NCI-H510A (cell line): ENCODE data around the gene RIT1.

ENCODE experiments used
- DNase-seq: peaks from one replicate; lab custom pipeline; 2025; lab: John Stamatoyannopoulos, UW

RIT1 gene

DNA sequence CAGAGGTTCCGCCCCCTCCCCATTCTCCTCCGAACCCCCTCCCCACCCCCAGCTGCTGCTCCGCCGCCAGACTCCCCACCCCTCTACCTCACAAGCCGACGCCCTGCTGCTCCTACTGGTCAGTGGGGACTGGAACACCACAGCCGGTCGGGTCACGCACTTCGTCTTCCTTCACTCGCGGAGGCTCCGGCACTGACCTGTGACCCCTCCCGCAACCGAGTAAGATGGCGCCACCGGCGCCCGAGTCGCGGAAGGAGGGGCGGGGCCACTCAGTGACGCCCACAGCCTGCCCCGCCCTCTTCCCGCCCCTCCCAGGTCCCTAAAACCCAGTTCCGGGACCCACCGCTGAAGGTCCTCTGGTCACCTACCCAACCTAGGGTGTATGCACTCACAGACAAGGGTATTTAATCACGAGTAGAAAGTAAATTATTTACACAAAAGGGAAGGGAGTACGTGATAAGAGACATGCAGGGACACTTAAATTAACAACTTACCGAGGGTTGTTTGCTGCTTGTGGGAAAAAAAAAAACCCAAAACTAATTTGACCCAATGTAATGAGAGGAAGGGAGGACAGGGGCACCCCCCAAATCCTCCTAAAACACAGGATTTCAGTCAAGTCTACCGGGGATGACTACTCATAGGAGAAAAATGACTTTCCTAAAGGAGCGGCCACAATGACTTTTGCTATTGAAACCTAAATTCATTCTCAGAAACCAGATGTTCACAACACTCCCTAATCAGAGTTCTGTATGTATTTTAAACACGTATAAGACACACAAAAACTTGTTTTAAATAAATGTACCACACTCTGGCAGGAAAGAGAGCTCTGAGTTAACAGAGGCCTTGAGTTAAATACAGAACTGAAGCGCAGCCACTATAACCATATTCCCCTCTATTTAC, at the start of gene RIT1:
RIT1 (minus strand) TSS at position 194 of the 900 bp plus-strand sequence. CDS start 588 bp downstream, outside the sequence.
- DNase-seq: peak; percentile 57

- no peak for DNase-seq
Measured at GRCh38 chr1:155960081-155960745, 49.1 kb upstream of the RIT1 start.

DNA sequence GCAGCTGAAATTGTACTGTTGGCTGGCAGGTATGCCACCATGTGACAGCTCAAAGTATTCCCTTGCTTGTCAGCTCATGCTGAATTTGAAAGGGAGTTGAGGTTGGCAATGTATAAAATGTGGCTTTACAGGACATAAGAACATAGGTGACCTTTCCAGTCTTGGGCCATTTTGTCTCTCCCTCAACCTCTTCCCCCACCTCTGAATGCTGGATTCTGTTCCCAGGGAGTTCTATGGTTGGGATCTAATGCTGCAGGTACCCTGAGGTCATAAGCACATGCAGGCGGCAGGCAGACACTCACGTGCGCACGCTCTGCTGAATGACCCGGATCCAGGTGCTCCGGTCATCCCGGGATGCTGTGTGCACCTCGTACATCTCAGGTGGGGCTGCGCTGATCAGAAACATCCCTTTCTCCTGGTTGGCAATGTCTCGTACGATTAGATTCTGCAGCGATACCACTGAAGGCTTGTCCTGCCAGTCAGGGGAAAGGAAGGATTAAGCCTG, 46.3 kb upstream of the RIT1 start:
- DNase-seq: no peak

DNA sequence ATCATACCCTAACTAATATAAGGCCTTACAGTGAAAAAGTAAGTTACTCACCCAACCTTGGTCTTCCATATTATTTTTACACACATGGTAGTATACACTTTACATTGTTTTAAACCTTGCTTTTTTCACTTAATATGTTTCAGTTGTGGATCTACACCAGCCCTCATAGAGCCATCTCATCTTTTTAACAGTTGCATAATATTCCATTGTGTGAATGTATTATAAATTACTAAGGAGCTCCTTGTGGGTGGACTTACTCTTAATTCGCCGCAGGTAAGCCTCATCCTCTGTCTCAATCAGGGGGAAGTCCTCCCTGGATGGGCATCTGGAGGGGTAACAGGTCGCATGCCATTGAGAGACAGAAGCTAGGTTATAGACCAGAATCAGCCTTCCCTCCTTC, 43.5 kb upstream of the RIT1 start:
- DNase-seq: no peak

DNA sequence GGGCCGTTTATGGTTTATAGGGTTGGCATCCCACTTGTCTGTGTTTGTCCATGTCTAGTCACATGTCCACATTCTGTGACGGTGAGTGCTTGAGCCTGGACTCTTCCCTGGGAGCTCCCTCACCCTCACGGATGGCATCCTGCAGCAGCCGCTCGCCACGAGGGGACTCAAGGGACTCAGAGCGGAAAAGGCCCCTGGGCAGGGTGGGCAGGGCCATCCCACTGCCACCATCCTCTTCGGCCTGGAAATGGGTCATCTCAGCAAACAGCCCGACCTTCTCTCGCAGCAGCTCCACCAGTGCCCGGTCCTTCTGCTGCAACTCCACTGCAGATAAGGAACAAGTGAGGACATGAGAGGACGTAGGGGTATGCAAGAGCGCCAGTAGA, 41.3 kb upstream of the RIT1 start:
- DNase-seq: no peak

DNA sequence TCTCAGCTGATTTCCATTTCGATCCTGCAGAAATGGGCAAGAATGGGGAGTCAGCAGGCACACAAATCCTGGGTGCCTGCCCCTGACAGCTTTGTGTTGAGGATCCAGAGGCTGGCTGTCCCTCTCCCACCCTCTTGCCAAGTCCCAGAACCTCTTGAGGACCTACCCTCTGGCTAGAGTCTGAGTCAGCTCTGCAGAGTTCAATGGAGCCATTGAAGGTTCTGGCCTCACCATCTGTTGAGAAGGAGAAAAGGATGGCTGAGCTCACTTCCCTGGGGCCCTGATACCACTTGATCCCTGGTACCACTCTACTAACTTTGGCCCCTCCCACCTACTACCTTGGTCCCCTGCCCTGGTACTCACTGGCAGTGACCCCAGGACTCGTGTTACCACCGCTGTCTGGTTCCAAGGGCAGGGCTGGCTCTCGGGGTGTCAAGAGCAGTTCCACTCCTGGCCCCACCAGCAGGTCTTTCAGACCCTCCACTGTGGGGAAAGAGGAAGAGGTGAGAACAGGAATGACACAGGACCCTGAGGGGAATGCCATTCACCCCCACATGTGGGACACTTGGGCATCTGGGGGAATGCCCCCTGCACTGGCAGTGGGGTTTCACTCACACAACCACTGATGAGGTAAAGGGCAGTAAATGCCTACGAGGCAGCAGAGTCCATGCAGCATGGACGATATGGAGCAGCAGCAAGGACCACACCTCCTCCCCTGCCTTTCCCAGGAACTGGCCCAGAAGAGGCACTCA, 40.8 kb upstream of the RIT1 start:
- no peak for DNase-seq

DNA sequence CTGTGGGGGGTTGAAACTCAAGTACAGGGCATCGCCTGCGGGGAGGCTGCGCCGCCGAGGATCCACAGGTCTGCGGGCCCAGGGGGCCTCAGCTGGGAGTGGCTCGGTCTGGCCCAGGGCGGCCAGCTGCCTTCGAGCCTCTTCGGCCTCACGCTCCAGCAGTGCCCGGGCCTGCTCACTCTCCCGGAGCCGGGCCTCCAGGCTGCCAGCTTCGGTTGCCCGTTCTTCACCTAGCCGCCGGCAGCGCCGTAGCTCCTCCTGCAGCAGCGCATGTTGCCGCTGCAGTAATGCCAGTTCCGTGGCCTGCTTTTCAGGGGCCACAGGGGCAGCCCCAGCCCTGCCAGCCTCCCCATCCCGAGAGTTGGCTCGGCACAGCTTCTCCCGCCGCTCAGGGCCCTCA, 39.7 kb upstream of the RIT1 start:
- DNase-seq: no peak

DNA sequence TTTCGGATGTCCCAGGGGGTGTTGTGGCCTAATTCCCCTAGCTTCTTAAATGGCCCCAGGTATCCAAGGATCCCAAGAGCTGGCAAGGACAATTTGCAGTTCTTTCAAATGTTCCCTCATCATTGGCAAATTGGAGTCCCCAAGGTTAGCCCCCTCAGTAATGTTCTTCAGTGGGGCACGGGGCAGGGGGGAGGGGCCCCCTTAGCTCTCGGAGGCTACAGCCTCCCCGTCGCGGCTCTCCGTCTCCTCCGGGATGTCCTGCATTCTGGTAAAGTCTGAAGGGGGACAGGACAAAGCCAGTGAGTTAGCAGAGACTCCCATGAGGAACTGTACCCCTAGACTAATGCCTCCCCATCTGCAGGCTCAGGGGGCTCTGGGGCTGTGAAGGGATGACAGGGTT, 36.6 kb upstream of the RIT1 start:
- no peak for DNase-seq

- no peak for DNase-seq
Measured at GRCh38 chr1:155947292-155947691, 36.1 kb upstream of the RIT1 start.

GRCh38 chr1:155946633-155947219, 35.6 kb upstream of the RIT1 start:
- no peak for DNase-seq

- DNase-seq: peak; percentile 49
Measured at GRCh38 chr1:155944444-155944799, 33.3 kb upstream of the RIT1 start.

GRCh38 chr1:155942578-155943141, 31.5 kb upstream of the RIT1 start:
- DNase-seq: no peak

GRCh38 chr1:155941845-155942531, 30.8 kb upstream of the RIT1 start:
- DNase-seq: no peak

GRCh38 chr1:155940993-155941844, 30.1 kb upstream of the RIT1 start, which contains the start of gene RXFP4:
RXFP4 (plus strand) TSS chr1:155941638; CDS start chr1:155941710, 72 bp downstream.
- no peak for DNase-seq

DNA sequence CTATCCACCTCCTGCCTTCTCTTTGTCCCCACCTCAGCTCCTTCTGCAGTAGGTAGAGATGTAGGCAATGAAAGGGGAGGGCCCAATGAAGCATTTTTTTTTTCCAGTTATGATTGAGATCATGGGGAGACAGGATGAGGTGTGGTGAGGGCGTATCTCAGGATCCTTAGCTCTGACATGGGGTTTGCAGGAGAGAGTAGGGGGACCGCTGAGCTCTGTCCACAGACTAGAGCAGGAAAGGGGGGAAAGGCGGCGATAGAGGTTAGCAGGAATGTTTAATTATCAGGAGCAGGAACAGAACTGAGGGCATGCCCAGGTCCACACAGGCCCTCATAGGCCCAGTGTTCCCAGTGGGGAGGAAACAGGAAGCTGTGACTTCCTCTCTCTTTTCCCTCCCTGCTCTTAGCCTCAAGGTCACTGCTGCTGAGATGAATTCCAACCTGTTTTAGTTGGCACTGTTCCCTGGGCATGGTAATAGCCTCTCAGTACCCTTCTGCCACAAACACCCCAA, 29.4 kb upstream of the RIT1 start:
- no peak for DNase-seq

GRCh38 chr1:155938220-155938627, 27.1 kb upstream of the RIT1 start:
- no peak for DNase-seq

DNA sequence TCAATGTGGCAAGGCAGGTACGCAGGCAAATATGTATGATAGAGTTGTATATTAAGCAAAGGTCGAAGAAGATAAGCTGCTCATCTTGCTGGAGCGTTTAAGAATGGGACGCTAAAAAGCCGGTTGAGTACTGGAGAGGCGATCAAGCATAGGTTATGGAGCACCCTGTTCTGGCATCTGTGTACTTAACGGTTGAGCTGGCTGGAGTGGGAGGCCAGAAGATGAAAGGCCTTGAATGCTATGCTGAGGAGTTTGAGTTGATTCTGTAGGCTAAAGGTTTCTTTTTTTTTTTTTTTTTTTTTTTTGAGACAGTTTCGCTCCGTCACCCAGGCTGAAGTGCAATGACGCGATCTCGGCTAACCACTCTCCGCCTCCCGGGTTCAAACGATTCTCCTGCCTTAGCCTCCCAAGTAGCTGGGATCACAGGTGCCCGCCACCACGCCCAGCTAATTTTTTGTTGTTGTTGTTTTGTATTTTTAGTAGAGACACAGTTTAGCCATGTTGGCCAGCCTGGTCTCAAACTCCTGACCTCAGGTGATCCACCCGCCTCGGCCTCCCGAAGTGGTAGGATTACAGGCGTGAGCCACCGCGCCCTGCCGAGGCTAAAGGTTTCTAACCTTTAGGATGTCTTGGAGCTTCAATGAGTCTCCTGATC, 23.9 kb upstream of the RIT1 start:
- no peak for DNase-seq

- DNase-seq: peak; percentile 97
Measured at GRCh38 chr1:155934097-155934935, 23.2 kb upstream of the RIT1 start, which contains the start of gene KHDC4. KHDC4 (minus strand) TSS chr1:155934413; CDS start chr1:155934373, 40 bp downstream.
